Large intestine (tissue), 3 donors: ENCODE data around the gene TRMT10A. TPM values are rescaled to one million over a fixed set of nuclear protein-coding genes. Genes with fewer than 3 reads are reported as not detected.
A peak's percentile ranks its signal among the peaks of the same experiment; 100 is the strongest.
"Not testable (repeated sequence)": the region's sequence is repeated elsewhere in the genome, so short reads cannot be mapped to it uniquely, and the experiment has no call there.

ENCODE experiments used
- DNase-seq, 2 donors: peaks; one replicate each; pipeline versions ENCODE4 v3.0.0 to v3.0.0-alpha.2; 2013
- H3K27ac ChIP-seq: one replicate; pipeline ENCODE4 v1.5.1; 2013; ENCODE audit warnings: low read length
- H3K27me3 ChIP-seq: 2 replicates; pipeline ENCODE4 v1.6.1; 2013; ENCODE audit warnings: low read length; ENCODE audit not compliant: control insufficient read depth, insufficient read depth
- H3K36me3 ChIP-seq: 2 replicates; pipeline ENCODE4 v1.6.1; 2013; ENCODE audit warnings: low read length; ENCODE audit not compliant: control insufficient read depth, insufficient read depth
- H3K4me1 ChIP-seq: one replicate; pipeline ENCODE4 v1.6.1; 2013; ENCODE audit warnings: low read length; ENCODE audit not compliant: control insufficient read depth, insufficient read depth
- H3K4me3 ChIP-seq: one replicate; pipeline ENCODE4 v1.5.1; 2013; ENCODE audit warnings: low read length
- H3K9me3 ChIP-seq: one replicate; pipeline ENCODE4 v1.6.1; 2013; ENCODE audit warnings: mild to moderate bottlenecking, low read depth, low read length, moderate library complexity; ENCODE audit not compliant: control insufficient read depth
- WGBS: methylation state at CpG from one replicate; pipeline ENCODE4 v1.1.5; 2013; ENCODE audit warnings: low lambda C conversion rate; ENCODE audit not compliant: insufficient coverage; 5-methylcytosine and 5-hydroxymethylcytosine counted together
- polyA plus RNA-seq: library from polyadenylated mRNA; unstranded; fragments of 120-200 nt; gene quantifications from one replicate; pipeline ENCODE4 v1.2.1, GENCODE V29; 2013

TRMT10A gene
- polyA plus RNA-seq, 1 donor = 9.4 TPM

GRCh38 chr4:99564921-99565320 lies 1.1 kb upstream of the TRMT10A start:
- H3K27ac ChIP-seq = no peak overlapping the region
- DNase-seq = no peak
- no peaks in the 10 kb centered on the region for H3K36me3 ChIP-seq
- no peak overlapping the region for H3K4me3 ChIP-seq
- no peaks in the 10 kb centered on the region for H3K4me1 ChIP-seq
- H3K9me3 ChIP-seq = no peaks in the 10 kb centered on the region
- H3K27me3 ChIP-seq = no peaks in the 10 kb centered on the region

GRCh38 chr4:99552872-99553271 lies 11.0 kb downstream of the TRMT10A start:
- DNase-seq = no peak
- 100% methylated on average over 2 of the region's 2 CpGs for WGBS

GRCh38 chr4:99540277-99540939 lies 23.4 kb downstream of the TRMT10A start:
- Histone ChIP-seq H3K4me3 (no peak overlapping the region), H3K4me1 (peaks cover 31% of the 10 kb centered on the region), H3K36me3 (no peaks in the 10 kb centered on the region), H3K27me3 (no peaks in the 10 kb centered on the region), H3K27ac (peak overlapping the region; percentile 59), H3K9me3 (no peaks in the 10 kb centered on the region)
- peak in 1 of 2 donors; percentile 66 for DNase-seq

More at GRCh38 chr4:99552872-99553271, 11.0 kb downstream of the TRMT10A start:
- Histone ChIP-seq H3K36me3 (no peaks in the 10 kb centered on the region), H3K9me3 (no peaks in the 10 kb centered on the region), H3K27ac (no peak overlapping the region), H3K4me3 (no peak overlapping the region), H3K4me1 (no peaks in the 10 kb centered on the region), H3K27me3 (no peaks in the 10 kb centered on the region)

- DNase-seq = peak in 1 of 2 donors; percentile 21
- WGBS = no CpG with 5 or more reads among the region's 4 CpGs
- Histone ChIP-seq H3K4me3 (no peak overlapping the region), H3K27me3 (no peaks in the 10 kb centered on the region), H3K27ac (peak overlapping the region; percentile 3), H3K9me3 (no peaks in the 10 kb centered on the region), H3K36me3 (no peaks in the 10 kb centered on the region), H3K4me1 (peaks cover 31% of the 10 kb centered on the region)
Measured at GRCh38 chr4:99537674-99538073, 26.2 kb downstream of the TRMT10A start.

GRCh38 chr4:99536848-99537247 lies 27.0 kb downstream of the TRMT10A start:
- peaks cover 31% of the 10 kb centered on the region for H3K4me1 ChIP-seq
- H3K4me3 ChIP-seq = no peak overlapping the region
- no peaks in the 10 kb centered on the region for H3K9me3 ChIP-seq
- H3K27me3 ChIP-seq = no peaks in the 10 kb centered on the region
- H3K27ac ChIP-seq = no peak overlapping the region
- H3K36me3 ChIP-seq = no peaks in the 10 kb centered on the region
- no CpG with 5 or more reads among the region's 2 CpGs for WGBS
- DNase-seq = peak in 1 of 2 donors; percentile 43

- DNase-seq = peak in 1 of 2 donors; percentile 16
- no CpG with 5 or more reads among the region's 2 CpGs for WGBS
- no peaks in the 10 kb centered on the region for H3K27me3 ChIP-seq
- H3K36me3 ChIP-seq = no peaks in the 10 kb centered on the region
- H3K4me3 ChIP-seq = no peak overlapping the region
- H3K4me1 ChIP-seq = peaks cover 31% of the 10 kb centered on the region
- H3K27ac ChIP-seq = no peak overlapping the region
- H3K9me3 ChIP-seq = no peaks in the 10 kb centered on the region
Measured at GRCh38 chr4:99536271-99536670, 27.6 kb downstream of the TRMT10A start.

- not testable (repeated sequence) for H3K36me3 ChIP-seq, H3K4me3 ChIP-seq, H3K27ac ChIP-seq, H3K9me3 ChIP-seq, H3K27me3 ChIP-seq, DNase-seq
- H3K4me1 ChIP-seq = peaks cover 25% of the 10 kb centered on the region
- no CpG with 5 or more reads among the region's 3 CpGs for WGBS
Measured at GRCh38 chr4:99534699-99535098, 29.1 kb downstream of the TRMT10A start.

GRCh38 chr4:99529956-99530355 lies 33.9 kb downstream of the TRMT10A start:
- DNase-seq = no peak
- 71% methylated on average over 3 of the region's 3 CpGs for WGBS
- H3K4me3 ChIP-seq = no peak overlapping the region
- H3K36me3 ChIP-seq = no peaks in the 10 kb centered on the region
- peaks cover 2% of the 10 kb centered on the region for H3K4me1 ChIP-seq
- no peaks in the 10 kb centered on the region for H3K27me3 ChIP-seq
- no peaks in the 10 kb centered on the region for H3K9me3 ChIP-seq
- H3K27ac ChIP-seq = no peak overlapping the region

GRCh38 chr4:99529228-99529627 lies 34.6 kb downstream of the TRMT10A start:
- Histone ChIP-seq H3K27ac (peak overlapping the region; percentile 61), H3K4me1 (peaks cover 2% of the 10 kb centered on the region), H3K36me3 (no peaks in the 10 kb centered on the region), H3K27me3 (no peaks in the 10 kb centered on the region), H3K9me3 (no peaks in the 10 kb centered on the region), H3K4me3 (no peak overlapping the region)
- DNase-seq = peak; percentile 54 to 64

- no peak for DNase-seq
- 80% methylated on average over 1 of the region's 6 CpGs for WGBS
Measured at GRCh38 chr4:99518601-99519295, 45.1 kb downstream of the TRMT10A start.

GRCh38 chr4:99510721-99511120 lies 53.1 kb downstream of the TRMT10A start, which contains the start of gene C4orf17:
Gene C4orf17 (plus strand): TSS chr4:99511021. CDS start chr4:99513082, 2,061 bp downstream.
- DNase-seq = no peak
- WGBS = 58% methylated on average over 2 of the region's 4 CpGs
- H3K27ac ChIP-seq = no peak within 1 kb of the TSS
- H3K27me3 ChIP-seq = no peaks in the 10 kb centered on the region
- no peak within 1 kb of the TSS for H3K4me3 ChIP-seq
- H3K9me3 ChIP-seq = peaks cover 2% of the 10 kb centered on the region
- H3K4me1 ChIP-seq = no peaks in the 10 kb centered on the region
- H3K36me3 ChIP-seq = no peaks in the 10 kb centered on the region

More at GRCh38 chr4:99518601-99519295, 45.1 kb downstream of the TRMT10A start:
- no peak overlapping the region for H3K4me3 ChIP-seq
- H3K4me1 ChIP-seq = no peaks in the 10 kb centered on the region
- no peaks in the 10 kb centered on the region for H3K36me3 ChIP-seq
- no peaks in the 10 kb centered on the region for H3K27me3 ChIP-seq
- H3K9me3 ChIP-seq = no peaks in the 10 kb centered on the region
- H3K27ac ChIP-seq = no peak overlapping the region
